ENCODE measurements around the gene DPM3.

DPM3 gene

GRCh38 chr1:155140630-155140953 lies 261 bp upstream of the DPM3 start:
- TF ChIP-seq, protein P1, sequence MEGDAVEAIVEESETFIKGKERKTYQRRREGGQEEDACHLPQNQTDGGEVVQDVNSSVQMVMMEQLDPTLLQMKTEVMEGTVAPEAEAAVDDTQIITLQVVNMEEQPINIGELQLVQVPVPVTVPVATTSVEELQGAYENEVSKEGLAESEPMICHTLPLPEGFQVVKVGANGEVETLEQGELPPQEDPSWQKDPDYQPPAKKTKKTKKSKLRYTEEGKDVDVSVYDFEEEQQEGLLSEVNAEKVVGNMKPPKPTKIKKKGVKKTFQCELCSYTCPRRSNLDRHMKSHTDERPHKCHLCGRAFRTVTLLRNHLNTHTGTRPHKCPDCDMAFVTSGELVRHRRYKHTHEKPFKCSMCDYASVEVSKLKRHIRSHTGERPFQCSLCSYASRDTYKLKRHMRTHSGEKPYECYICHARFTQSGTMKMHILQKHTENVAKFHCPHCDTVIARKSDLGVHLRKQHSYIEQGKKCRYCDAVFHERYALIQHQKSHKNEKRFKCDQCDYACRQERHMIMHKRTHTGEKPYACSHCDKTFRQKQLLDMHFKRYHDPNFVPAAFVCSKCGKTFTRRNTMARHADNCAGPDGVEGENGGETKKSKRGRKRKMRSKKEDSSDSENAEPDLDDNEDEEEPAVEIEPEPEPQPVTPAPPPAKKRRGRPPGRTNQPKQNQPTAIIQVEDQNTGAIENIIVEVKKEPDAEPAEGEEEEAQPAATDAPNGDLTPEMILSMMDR (conservative IDR thresholded peaks at IDR 0.05; ENCODE audit: control insufficient read depth, insufficient read depth, low read depth, low read length) = no peak
- DNase-seq (ENCODE audit: low read depth) = no peak
- H3K4me3 ChIP-seq (ENCODE audit: control insufficient read depth, low read depth, low read length) = peak overlapping the region; percentile 97

- TF ChIP-seq, protein P1 (conservative IDR thresholded peaks at IDR 0.05; ENCODE audit: control insufficient read depth, insufficient read depth, low read depth, low read length) = no peak
- DNase-seq (ENCODE audit: low read depth) = no peak
- H3K4me3 ChIP-seq (ENCODE audit: control insufficient read depth, low read depth, low read length) = peak overlapping the region; percentile 51
These were observed 3.0 kb downstream of the DPM3 start for GRCh38 chr1:155137154-155137949.

DNA sequence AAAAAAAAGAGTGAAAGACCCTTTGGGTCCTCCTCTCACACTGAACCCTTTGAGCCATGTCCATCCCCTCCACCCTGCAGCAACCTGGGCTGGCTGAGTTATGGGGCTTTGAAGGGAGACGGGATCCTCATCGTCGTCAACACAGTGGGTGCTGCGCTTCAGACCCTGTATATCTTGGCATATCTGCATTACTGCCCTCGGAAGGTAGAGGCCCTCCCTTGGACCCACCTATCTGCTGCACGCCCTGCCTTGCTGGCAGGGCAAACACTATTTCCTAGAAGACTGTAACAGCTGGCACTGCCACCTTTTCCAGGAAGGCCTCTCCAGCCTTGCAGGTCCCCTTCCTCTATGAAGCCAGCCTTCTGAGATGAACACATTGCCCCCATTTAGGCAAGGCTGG lies 3.6 kb downstream of the DPM3 start:
- TF ChIP-seq, protein P1 (conservative IDR thresholded peaks at IDR 0.05; ENCODE audit: control insufficient read depth, insufficient read depth, low read depth, low read length) = no peak
- no peak for DNase-seq (ENCODE audit: low read depth)
- H3K4me3 ChIP-seq (ENCODE audit: control insufficient read depth, low read depth, low read length) = peak overlapping the region; percentile 51

- DNase-seq (ENCODE audit: low read depth) = peak; percentile 86
- TF ChIP-seq, protein P1 (conservative IDR thresholded peaks at IDR 0.05; ENCODE audit: control insufficient read depth, insufficient read depth, low read depth, low read length) = no peak
- peak within 1 kb of the TSS; percentile 89 for H3K4me3 ChIP-seq (ENCODE audit: control insufficient read depth, low read depth, low read length)
These were observed 4.8 kb downstream of the DPM3 start, which contains the start of gene SLC50A1 for GRCh38 chr1:155135415-155136028. Gene SLC50A1, plus strand, starts transcription at chr1:155135852. Its CDS starts 60 bp downstream, at chr1:155135912.

DNA sequence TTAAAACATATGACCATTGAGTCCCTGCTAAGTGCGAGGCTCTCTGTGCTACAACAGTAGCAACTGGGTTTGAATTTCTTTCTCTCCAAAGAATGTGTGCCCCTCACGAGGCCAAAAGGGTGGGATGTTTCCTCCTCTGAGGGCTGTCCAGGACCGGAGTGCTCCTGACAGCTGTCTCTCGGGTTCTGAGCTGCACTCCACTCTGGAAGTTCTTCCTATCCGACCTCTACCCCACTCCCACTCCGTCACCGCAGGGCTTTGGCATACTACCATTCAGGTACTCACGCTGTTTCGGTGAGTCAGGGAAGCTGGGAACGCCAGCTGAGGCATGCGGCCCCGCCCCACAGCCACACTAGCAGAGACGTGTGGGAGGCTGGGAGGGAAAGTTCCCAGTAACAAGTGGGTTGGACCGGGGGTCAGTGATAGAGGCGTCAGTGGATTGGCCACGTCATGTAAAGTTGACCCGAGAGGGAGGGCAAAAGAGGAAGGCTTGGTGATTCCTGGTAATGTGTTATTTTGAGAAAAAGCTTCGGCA lies 5.4 kb downstream of the DPM3 start:
- TF ChIP-seq, protein P1 (conservative IDR thresholded peaks at IDR 0.05; ENCODE audit: control insufficient read depth, insufficient read depth, low read depth, low read length) = no peak
- H3K4me3 ChIP-seq (ENCODE audit: control insufficient read depth, low read depth, low read length) = peak overlapping the region; percentile 89
- peak; percentile 98 for DNase-seq (ENCODE audit: low read depth)

DNA sequence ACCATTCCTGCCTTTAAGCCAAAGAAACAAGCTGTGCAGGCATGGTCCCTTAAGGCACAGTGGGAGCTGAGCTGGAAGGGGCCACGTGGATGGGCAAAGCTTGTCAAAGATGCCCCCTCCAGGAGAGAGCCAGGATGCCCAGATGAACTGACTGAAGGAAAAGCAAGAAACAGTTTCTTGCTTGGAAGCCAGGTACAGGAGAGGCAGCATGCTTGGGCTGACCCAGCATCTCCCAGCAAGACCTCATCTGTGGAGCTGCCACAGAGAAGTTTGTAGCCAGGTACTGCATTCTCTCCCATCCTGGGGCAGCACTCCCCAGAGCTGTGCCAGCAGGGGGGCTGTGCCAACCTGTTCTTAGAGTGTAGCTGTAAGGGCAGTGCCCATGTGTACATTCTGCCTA lies 6.0 kb downstream of the DPM3 start:
- H3K4me3 ChIP-seq (ENCODE audit: control insufficient read depth, low read depth, low read length) = no peak overlapping the region
- TF ChIP-seq, protein P1 (conservative IDR thresholded peaks at IDR 0.05; ENCODE audit: control insufficient read depth, insufficient read depth, low read depth, low read length) = no peak
- no peak for DNase-seq (ENCODE audit: low read depth)

All from fibroblast of mammary gland (primary cell).